ENCODE measurements around the gene CRYGN.

CRYGN gene

GRCh38 chr7:151405056-151405455 lies 34.9 kb downstream of the CRYGN start:
- DNase-seq: no peak

- no peak for DNase-seq
Observed at GRCh38 chr7:151404216-151405011, 35.5 kb downstream of the CRYGN start.

- no peak for DNase-seq
Observed at GRCh38 chr7:151403764-151404163, 36.2 kb downstream of the CRYGN start.

- DNase-seq: no peak
Observed at GRCh38 chr7:151402029-151402835, 37.7 kb downstream of the CRYGN start.

GRCh38 chr7:151400626-151401315 lies 39.2 kb downstream of the CRYGN start:
- DNase-seq: no peak

GRCh38 chr7:151399906-151400305 lies 40.0 kb downstream of the CRYGN start:
- no peak for DNase-seq

- no peak for DNase-seq
Observed at GRCh38 chr7:151399305-151399601, 40.7 kb downstream of the CRYGN start.

GRCh38 chr7:151398446-151399304 lies 41.3 kb downstream of the CRYGN start:
- no peak for DNase-seq

- DNase-seq: no peak
Observed at GRCh38 chr7:151397026-151397425, 42.9 kb downstream of the CRYGN start.

- no peak for DNase-seq
Observed at GRCh38 chr7:151396328-151396970, 43.5 kb downstream of the CRYGN start.

- no peak for DNase-seq
Observed at GRCh38 chr7:151395036-151395367, 44.9 kb downstream of the CRYGN start.

GRCh38 chr7:151394076-151395035 lies 45.6 kb downstream of the CRYGN start:
- no peak for DNase-seq

GRCh38 chr7:151393031-151393977 lies 46.6 kb downstream of the CRYGN start:
- no peak for DNase-seq

GRCh38 chr7:151392426-151392825 lies 47.5 kb downstream of the CRYGN start:
- DNase-seq: no peak

- DNase-seq: no peak
Observed at GRCh38 chr7:151392002-151392401, 47.9 kb downstream of the CRYGN start.

- no peak for DNase-seq
Observed at GRCh38 chr7:151391358-151391730, 48.6 kb downstream of the CRYGN start.

- no peak for DNase-seq
Observed at GRCh38 chr7:151390598-151391357, 49.2 kb downstream of the CRYGN start.

GRCh38 chr7:151389768-151390597 lies 50.0 kb downstream of the CRYGN start:
- no peak for DNase-seq

Data from T1000 (cell line).